ENCODE data around the gene CHRM1.
"Not testable (repeated sequence)": the region's sequence is repeated elsewhere in the genome, so short reads cannot be mapped to it uniquely, and the experiment has no call there.

Gene CHRM1, protein sequence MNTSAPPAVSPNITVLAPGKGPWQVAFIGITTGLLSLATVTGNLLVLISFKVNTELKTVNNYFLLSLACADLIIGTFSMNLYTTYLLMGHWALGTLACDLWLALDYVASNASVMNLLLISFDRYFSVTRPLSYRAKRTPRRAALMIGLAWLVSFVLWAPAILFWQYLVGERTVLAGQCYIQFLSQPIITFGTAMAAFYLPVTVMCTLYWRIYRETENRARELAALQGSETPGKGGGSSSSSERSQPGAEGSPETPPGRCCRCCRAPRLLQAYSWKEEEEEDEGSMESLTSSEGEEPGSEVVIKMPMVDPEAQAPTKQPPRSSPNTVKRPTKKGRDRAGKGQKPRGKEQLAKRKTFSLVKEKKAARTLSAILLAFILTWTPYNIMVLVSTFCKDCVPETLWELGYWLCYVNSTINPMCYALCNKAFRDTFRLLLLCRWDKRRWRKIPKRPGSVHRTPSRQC

DNA sequence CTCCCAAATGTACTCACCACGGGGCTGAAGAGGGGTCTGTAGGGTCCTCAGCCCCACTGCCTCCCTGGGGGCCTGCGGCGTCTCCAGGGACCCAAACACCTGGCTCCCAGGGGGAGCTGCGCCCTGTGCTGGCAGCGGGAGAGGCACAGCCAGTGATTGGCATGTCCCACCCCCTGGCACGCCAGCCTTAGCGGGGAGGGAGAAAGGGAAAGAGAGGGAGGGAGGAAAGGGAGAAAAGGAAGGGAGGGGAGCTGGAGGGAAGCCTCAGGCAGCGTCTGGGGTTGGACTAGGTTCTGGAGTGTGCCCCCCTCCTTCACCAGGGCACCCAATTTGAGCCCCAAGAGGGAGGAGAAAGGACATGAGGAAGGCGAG lies at the start of gene CHRM1:
Gene CHRM1, minus strand, starts transcription at position 163 of the 372 bp plus-strand sequence. CDS start 10,263 bp downstream, outside the sequence.
- FAIRE-seq = no peak

GRCh38 chr11:62965574-62965973 lies 44.4 kb upstream of the CHRM1 start:
- no peak for FAIRE-seq

DNA sequence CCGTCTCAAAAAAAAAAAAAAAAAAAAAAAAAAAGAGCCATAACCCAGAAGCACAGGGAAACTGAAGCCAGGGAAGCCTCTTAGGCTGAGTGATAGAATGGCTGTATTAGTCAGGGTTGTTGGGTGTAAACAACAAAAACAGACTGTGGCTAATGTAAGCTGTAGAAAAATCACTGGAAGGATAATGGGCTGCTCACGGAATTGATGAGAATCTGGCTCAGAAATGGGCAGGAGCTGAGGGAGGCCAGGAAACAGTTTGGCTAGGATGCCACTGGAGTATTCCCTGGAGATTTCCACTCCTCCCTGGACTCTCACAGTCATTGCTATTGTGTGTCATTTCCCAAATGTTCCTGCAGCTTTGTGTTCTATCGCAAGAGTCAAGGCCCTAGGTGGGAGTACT lies 41.2 kb upstream of the CHRM1 start:
- FAIRE-seq = no peak

GRCh38 chr11:62961017-62961570 lies 39.9 kb upstream of the CHRM1 start:
- FAIRE-seq = no peak

DNA sequence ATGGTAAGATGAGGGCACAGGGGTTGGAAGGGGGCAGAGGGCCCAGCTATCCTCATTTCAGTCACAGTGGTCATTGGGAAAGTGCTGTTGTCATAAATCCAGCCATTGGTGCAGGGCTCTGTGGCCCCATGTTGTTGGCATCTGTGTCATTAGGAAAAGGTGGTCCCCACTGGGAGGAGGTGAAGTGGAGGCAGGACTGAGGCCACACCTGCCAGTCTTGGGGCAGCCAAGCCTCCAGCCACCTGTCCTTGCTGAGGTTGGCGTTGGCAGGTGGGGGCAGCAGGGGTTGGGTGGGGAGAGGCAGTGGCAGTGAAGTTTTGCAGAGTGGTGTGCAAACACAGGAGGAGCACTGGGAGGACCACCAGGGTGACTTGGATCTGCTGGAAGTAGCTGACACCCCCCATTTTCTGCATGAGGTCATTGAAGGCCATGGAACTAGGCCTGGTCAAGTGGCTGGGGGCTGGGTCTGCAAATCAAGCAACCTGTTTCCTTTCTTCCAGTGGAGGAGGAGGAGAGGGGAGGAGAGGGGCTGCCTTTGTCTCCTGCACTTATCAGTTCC lies 38.3 kb upstream of the CHRM1 start:
- no peak for FAIRE-seq

GRCh38 chr11:62958547-62959421 lies 37.6 kb upstream of the CHRM1 start:
- no peak for FAIRE-seq

- no peak for FAIRE-seq
These were observed 36.0 kb upstream of the CHRM1 start for GRCh38 chr11:62957147-62957546.

- no peak for FAIRE-seq
These were observed 33.3 kb upstream of the CHRM1 start for GRCh38 chr11:62954478-62954877.

GRCh38 chr11:62953811-62954210 lies 32.6 kb upstream of the CHRM1 start:
- no peak for FAIRE-seq

- no peak for FAIRE-seq
These were observed 27.7 kb upstream of the CHRM1 start for GRCh38 chr11:62948765-62949320.

DNA sequence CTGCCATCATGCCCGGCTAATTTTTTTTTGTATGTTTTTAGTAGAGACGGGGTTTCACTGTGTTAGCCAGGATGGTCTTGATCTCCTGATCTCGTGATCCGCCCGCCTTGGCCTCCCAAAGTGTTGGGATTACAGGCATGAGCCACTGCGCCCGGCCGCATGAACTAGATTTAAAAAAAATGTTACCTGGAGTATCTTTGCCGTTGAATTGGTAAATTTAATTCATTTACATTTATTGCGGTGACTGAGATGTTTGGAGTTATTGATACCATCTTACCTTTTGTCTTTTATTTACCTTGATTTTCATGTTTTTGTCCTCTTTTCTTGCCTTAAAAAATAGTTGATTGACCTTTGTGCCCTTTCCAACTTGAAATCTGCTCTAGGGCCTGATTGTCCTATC lies 24.4 kb upstream of the CHRM1 start:
- not testable (repeated sequence) for FAIRE-seq

DNA sequence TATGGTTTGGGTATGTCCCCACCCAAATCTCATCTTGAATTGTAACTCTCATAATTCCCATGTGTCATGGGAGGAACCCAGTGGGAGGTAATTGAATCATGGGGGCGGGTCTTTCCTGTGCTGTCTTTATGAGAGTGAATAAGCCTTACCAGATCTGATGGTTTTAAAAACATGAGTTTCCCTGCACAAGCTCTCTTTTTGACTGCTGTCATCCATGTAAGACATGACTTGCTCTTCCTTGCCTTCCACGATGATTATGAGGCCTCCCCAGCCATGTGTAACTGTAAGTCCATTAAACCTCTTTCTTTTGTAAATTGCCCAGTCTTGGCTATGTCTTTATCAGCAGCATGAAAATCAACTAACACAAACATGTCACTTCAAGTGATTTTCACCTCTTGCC lies 16.4 kb upstream of the CHRM1 start:
- FAIRE-seq = not testable (repeated sequence)

GRCh38 chr11:62934496-62934785 lies 13.3 kb upstream of the CHRM1 start:
- no peak for FAIRE-seq

GRCh38 chr11:62933750-62934495 lies 12.8 kb upstream of the CHRM1 start:
- FAIRE-seq = no peak

GRCh38 chr11:62933285-62933684 lies 12.1 kb upstream of the CHRM1 start:
- FAIRE-seq = no peak

DNA sequence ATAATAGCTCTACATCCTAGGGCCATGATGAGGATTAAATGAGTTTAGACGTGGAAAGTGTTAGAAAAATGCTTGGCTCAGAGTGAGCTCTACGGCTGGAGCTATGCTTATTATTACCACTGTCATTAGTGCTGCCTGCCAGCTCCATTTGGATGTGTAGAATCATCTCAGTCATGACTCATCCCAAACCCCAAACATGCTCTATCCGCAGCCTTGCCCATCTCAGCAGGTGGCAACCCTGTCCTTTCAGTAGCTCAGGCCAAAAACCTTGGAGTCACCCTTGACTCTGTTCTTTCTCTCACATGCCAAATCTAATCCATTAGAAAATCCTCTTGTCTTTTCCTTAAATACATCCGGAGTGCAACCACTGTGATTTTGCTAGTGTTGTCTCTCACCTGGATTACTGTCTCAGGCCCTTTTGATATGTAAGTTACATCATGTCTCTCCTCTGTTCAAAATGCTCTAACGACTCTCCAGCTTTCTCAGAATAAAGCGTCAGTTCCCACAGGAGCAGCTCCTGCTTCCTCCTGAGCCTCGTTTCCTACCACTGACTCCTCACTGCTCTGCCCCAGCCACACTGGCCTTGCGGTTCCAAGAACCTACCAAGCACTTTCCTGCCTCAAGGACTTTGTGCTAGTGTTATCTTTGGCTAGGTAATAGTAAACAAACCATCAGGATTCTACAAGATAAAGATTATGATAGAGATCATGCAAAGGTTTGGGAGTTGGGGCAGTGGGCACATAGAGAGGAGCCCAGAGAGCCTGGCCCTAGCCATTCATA lies 10.5 kb upstream of the CHRM1 start:
- no peak for FAIRE-seq

GRCh38 chr11:62930666-62931065 lies 9.5 kb upstream of the CHRM1 start:
- no peak for FAIRE-seq

GRCh38 chr11:62930157-62930556 lies 9.0 kb upstream of the CHRM1 start:
- FAIRE-seq = no peak

GRCh38 chr11:62928011-62928410 lies 6.8 kb upstream of the CHRM1 start:
- FAIRE-seq = no peak

- no peak for FAIRE-seq
These were observed 5.7 kb upstream of the CHRM1 start for GRCh38 chr11:62926680-62927455.

Data from A204.1 (cell line).